GM18868 (cell line): ENCODE results near the gene OR6K2.

Experiments
- ATAC-seq: cut with Tn5 transposase; IDR thresholded peaks from one replicate; pipeline ENCODE4 v1.9.1; 2021; ENCODE audit warnings: mild to moderate bottlenecking, moderate library complexity; ENCODE audit not compliant: unreplicated experiment

Gene OR6K2

GRCh38 chr1:158686111-158687009 lies 14.1 kb downstream of the OR6K2 start, which contains the start of gene SPTA1:
SPTA1 (minus strand) TSS chr1:158686715; CDS start chr1:158686517, 198 bp downstream.
- no peak for ATAC-seq

GRCh38 chr1:158685085-158685484 lies 15.4 kb downstream of the OR6K2 start:
- no peak for ATAC-seq

GRCh38 chr1:158681606-158682005 lies 18.8 kb downstream of the OR6K2 start:
- no peak for ATAC-seq

GRCh38 chr1:158679289-158679688 lies 21.2 kb downstream of the OR6K2 start:
- ATAC-seq, result no peak

- no peak for ATAC-seq
Observed at GRCh38 chr1:158675563-158676323, 24.7 kb downstream of the OR6K2 start.

- no peak for ATAC-seq
Observed at GRCh38 chr1:158674302-158674701, 26.1 kb downstream of the OR6K2 start.

GRCh38 chr1:158666037-158666436 lies 34.4 kb downstream of the OR6K2 start:
- no peak for ATAC-seq

- no peak for ATAC-seq
Observed at GRCh38 chr1:158654571-158654970, 45.9 kb downstream of the OR6K2 start.

GRCh38 chr1:158654086-158654485 lies 46.4 kb downstream of the OR6K2 start:
- ATAC-seq, result no peak

GRCh38 chr1:158652721-158653334 lies 47.6 kb downstream of the OR6K2 start:
- ATAC-seq, result no peak
